ENCODE data around the gene PSG6.
"Not testable (repeated sequence)": the region's sequence is repeated elsewhere in the genome, so short reads cannot be mapped to it uniquely, and the experiment has no call there.

Gene PSG6

DNA sequence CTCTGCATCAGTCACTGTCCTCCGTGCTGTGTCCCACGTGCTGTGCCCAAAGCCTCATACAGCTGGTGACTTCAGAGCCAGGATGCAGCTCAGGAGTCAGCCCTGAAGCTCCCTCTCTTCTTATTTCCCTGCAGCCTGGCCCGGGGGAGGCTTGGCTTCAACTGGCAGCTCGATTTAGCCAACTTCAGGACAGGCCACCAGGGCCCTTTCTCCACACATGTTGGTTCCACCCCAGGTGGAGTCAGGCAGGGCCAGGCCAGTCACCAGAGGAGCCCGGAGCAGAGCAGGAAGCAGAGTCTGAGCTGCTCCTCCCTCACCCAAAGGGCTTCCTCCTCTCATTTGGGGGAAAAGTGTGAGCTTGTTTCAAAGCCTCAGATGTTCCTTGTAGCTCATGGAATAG is 11.5 kb downstream of the PSG6 start:
- not testable (repeated sequence) for DNase-seq (ENCODE audit: low read depth)

DNA sequence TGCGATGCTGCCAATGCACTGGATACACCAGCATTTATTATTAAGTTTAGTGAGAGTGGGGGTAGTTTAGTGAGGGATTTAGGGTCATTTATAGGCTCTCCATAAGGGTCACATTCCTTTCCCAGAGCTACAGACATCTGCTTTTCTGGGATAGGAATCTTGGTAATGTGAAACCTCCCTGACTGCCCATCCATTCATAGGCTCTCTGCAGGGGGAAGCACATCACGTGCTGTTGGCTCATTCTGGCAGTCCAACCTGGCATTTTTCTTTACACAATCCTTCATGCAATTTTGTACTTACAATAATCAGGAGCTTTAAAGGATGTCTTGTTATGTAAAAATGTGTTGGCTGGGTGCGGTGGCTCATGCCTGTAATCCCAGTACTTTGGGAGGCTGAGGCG is 17.1 kb downstream of the PSG6 start:
- DNase-seq (ENCODE audit: low read depth), result peak; percentile 60

DNA sequence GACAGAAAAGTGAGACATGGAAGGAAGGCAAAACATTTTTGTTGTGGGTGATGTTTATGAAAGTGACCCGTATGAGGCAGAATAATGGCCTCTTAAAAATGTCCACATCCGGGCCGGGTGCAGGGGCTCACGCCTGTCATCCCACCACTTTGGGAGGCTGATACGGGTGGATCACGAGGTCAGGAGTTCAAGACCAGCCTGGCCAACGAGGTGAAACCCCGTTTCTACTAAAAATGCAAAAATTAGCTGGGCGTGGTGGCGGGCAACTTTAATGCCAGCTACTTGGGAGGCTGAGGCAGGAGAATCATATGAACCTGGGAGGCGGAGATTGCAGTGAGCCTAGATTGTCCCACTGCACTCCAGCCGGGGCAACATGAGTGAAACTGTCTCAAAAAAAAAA is 18.0 kb downstream of the PSG6 start:
- DNase-seq (ENCODE audit: low read depth), result not testable (repeated sequence)

DNA sequence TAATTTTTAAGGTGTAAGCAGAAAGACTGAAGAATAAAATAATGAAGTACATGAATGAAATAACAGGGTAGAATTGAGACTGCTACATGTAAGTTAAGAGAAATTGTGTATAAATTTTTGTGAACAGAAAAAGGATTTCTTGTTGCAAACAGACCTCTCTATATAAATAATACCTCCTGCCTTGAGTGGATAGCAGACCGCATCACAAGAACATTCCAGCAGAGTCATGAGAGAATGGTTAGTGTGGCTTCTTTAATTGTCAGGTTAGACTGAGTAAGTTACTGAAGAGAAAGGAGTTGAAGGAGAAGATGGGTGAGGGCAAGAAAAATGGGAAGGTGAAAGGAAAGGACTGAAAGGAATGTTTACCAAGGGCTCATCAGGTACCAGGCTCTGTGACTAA is 18.6 kb downstream of the PSG6 start:
- DNase-seq (ENCODE audit: low read depth), result peak; percentile 52

DNA sequence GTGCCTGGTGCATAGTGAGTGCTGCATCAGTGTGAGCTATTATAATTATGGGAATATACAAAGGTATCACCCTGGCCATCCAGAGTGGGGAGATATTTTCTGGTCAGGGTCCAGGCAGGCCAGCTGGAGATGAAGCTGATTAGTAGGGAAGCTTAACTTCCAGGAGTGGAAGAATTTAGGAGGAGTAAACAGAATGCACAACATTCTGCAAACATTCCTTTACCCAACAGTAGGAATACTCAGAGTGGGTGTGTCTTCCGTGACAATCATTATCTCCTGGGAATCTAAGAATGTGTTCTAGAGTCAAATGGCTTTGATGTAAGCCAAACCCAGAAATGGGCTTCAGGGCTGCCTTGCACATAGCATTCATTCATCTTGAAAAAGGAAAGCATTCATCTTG is 19.0 kb downstream of the PSG6 start:
- peak; percentile 71 for DNase-seq (ENCODE audit: low read depth)

DNA sequence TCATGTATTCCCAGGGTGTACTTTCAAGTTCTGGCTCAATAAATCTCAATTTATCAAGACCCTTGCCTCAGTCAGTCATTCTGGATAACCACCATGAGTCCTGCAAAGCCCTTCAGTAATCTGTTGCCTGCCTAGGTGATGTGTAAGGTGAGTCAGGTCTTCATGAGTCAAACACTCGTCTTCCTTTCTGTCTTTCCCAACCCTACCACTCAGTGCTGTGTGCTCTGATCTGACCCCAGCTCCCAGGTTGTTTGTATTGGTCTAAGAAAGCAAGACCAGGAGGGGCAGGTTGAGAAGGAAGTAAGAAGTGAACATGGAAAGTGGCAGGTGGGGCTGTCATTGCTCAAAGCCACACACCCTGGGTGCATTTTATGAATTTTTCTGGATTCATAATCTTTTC is 20.0 kb downstream of the PSG6 start:
- not testable (repeated sequence) for DNase-seq (ENCODE audit: low read depth)

DNA sequence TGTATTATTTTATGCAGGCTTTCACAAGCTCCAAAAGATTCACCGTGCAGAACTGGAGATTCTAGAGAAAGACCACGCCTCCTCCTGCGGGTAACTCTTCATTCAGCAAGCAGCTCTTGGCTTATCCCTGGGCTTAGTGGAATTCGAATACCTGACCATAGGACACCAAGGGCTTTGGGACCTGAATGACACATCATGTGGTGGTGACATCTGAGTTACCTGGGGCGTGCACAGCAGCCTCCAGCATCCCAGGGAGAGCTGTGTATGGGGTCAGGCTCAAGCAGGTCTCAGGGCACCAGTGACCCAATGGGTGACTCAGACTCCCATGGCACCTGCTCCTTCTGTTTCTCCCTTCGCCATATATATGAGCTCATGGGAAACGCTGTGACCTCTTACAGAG is 27.2 kb downstream of the PSG6 start:
- not testable (repeated sequence) for DNase-seq (ENCODE audit: low read depth)

DNA sequence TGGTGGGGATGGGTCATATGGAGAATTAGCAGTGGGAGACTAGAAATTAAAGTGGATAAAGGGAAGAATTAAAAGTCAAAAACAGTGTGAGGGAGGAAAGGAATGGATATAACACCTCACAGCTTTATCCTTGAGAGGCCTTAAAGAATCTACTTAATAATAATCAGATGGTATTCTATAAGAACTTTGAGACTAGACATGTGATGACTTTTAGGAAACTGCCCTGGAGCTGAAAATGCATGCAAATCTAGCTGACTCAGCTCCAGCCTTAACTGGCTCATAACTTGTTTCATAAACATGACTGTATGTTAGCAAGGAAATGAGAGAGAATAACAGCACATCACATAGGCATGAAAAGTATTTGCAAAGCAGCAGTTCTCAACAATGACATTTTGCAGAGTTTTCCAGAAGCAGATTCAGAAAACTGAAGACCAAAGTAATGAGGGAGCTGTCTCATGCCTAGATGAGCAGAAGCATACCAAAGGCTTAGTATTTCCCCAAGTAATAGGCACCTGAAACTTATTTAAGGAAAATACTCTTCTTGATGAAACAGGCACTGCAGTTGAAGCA is 29.7 kb downstream of the PSG6 start:
- DNase-seq (ENCODE audit: low read depth), result peak; percentile 44

DNA sequence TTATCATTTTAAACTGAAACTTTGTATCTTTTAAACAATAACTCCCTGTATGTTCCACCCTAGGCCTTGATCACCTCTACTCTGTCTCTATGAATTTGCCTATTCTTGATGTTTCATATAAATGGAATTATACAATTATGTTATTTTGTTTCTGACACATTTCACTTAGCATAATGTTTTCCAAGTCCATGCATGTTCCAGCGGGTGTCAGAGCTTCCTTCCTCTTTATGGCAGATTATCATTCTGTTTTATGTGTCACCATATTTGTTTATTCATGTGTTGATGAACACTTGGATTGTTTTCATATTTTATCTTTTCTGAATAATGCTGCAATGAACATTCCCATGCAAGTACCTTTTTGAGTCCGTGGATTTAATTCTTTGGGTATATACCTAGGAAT is 35.0 kb downstream of the PSG6 start:
- DNase-seq (ENCODE audit: low read depth), result not testable (repeated sequence)

DNA sequence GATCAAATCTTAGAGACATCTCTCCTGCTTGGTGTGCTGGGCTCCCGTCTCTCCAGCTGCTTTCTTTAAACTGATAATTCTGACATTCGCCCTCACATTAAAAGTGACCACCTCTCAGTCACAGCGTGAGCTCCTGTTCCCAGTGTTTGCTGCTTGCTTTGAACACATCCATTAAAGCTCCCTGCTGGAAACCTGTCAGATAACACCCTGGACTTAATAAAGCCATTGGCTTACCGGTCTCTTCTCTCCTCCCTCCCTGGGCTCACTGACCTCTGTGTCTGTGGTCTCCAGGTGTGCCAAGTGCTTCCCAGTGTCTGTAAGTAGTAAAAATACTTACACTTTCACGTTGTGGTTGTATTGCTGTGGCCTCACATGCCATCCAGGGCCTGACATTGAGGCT is 35.7 kb downstream of the PSG6 start:
- not testable (repeated sequence) for DNase-seq (ENCODE audit: low read depth)

DNA sequence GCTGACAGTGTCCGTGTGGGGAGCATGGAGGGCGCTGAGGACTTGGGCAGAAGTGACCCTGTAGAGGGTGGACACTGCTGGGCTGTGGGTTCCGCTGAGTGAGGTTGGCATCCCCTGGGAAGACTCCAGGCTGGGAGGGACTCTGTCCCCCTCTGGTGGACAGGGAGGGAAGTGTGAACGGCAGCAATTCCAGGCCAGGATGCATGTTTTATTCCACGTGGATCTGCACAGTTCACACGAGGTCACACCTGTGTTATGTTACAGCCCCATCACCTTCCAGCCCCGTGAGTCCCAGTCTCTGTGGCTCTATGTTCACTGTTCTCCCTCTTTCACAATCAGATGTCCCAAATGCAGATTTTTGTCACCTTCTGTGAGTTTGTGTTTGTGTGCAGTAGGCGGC is 36.4 kb downstream of the PSG6 start:
- peak; percentile 39 for DNase-seq (ENCODE audit: low read depth)

DNA sequence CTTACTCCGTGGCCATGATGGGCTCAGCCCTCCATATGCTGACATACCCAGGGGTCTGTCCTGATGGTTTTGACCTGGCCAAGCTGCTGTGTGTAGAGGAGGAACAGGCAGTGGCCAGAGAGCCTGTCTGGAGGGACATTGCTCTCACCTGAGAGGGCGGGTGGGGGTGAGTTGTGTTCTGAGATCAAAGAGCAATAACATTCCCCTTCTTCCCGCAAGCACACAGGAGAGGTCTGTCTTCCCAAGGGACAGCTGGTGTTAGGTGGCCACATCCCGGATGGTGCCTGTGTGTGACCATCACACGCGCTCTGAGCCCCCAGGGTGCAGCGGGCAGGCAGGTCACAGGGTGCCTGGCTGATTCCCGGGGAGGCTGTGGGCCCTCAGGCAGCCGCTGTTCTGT is 37.1 kb downstream of the PSG6 start:
- not testable (repeated sequence) for DNase-seq (ENCODE audit: low read depth)

DNA sequence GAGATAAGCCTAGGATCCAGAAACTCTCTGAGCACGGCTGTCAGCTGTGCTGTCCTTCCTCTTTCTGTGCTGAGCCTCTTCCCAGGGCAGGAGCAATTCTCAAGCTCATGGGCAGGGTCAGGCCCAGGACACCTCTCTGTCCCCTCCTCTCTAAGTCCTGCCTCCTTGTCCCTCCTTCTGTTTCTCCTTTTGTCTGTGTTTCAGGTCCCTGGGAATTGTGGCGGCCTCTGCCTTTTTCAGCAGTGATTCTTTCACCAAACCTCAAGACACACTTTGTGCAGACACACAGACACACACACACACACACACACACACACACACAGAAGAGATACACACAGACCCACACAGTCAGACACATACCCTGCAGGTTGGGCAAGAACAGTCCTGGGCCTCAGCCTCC is 38.1 kb downstream of the PSG6 start, which contains the start of gene PSG1:
TSS of gene PSG1 (minus strand) at position 101 of the 400 bp plus-strand sequence. CDS start 132 bp downstream, outside the sequence.
- no peak for DNase-seq (ENCODE audit: low read depth)

DNA sequence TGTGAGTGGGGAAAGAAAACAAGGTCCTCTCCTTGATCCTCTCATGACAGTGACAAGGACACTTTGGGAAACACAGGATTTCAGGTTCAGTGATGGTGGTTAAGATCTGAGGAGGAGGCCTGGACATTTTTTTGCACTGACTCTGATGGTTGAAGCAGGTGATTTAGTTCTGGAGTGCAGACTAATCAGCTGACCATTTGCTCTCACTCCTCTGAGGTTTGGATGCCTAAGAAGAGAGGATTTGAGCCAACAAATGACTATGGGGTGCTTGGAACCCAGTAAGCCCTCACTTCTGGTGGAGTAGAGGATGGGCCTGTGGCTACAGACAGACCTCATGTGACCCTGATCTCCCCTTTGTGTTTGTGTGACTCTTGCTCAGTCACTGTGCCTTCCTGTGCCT is 41.1 kb downstream of the PSG6 start:
- DNase-seq (ENCODE audit: low read depth), result peak; percentile 61

DNA sequence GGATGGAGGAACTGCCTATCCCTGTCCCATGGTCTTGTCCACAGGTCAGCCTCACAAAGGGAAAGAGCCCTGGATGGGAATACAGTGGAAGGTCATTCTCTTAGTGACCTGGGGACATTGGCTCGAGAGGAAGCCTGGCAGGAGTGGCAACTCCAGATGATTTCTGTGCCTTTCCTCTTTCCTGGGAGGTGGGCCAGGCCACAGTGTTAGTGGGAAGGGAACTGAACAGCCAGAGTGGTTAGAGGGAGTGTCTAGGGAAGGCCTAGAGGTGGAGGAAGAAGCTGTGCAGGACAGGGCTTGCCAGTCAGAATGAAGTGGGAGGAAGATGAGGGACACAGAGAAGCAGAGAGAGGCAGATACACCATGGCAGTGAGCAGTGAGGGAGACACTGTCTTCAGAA is 41.8 kb downstream of the PSG6 start:
- DNase-seq (ENCODE audit: low read depth), result peak; percentile 74

DNA sequence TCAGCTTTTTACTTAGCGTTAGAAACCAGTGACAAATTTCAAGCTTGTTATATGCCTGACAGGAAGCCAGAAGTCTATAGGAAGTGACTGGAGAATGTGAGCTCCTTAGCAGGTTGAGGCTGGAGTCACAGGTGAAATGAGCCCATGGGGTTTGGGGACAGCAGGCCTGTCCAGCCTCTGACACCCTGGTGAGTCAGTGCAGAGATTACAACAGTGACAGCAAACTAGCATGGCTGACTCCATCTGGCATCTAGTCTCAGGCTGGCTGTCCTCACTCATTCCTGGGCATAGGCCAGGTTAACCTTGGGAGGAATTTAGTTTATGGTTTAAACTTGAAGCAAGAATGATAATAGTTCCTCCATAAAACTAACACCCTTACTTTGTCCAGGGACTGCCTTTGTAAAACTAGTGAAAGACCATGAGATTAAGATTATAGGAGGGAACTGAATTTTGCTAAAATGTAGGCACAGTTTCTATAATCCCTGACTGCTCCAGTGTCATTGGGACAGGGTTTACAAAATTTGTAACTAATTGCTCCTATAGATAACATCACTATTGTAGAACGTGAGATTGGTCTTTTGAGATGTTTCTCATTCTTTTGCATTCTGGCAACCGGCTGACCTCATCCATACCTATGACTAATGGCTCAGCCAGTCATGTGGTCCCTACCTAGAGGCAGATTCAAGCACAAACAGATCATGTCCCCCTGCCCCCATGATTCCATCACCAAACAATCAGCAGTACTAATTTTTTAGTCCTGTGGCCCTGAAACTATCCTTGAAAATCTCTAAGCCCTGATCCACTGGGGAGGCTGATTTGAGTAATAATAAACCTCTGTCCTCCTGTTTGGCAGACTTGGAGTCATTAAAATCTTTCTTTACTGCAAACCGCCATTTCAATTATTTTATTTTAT is 42.5 kb downstream of the PSG6 start:
- DNase-seq (ENCODE audit: low read depth), result peak; percentile 93

DNA sequence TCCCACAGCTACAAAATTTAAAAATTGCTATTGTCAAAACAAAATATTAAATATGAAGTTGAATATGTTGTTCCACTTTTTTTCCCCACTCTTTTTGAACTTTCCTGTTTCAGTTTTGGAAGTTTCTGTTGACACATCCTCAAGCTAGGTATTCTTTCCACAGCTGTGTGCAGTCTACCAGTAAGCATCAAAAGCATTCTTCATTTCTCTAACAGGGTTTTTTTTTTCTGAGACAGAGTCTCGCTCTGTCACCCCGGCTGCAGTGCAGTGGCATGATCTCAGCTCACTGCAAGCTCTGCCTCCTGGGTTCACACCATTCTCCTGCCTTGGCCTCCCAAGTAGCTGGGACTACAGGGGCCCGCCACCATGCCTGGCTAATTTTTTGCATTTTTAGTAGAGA is 43.6 kb downstream of the PSG6 start:
- not testable (repeated sequence) for DNase-seq (ENCODE audit: low read depth)

DNA sequence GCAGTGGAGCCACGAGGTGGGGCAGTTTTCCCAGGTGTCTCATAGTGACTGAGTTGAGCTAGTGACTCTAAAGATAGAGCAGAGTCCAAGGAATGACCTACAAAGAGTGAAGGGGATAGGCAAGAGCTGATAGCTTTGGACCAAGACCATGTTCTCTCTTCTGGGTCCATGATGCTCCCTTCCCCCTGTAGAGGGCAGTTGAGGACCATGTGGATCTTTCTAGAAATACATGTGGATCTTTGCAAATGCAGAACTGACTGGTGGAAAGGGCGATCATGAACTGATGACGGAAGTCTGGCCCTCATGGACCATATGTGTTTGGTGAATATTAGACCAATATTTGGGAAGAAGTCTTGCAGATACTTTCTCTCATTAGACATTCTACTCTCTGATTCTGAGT is 45.1 kb downstream of the PSG6 start:
- peak; percentile 11 for DNase-seq (ENCODE audit: low read depth)

DNA sequence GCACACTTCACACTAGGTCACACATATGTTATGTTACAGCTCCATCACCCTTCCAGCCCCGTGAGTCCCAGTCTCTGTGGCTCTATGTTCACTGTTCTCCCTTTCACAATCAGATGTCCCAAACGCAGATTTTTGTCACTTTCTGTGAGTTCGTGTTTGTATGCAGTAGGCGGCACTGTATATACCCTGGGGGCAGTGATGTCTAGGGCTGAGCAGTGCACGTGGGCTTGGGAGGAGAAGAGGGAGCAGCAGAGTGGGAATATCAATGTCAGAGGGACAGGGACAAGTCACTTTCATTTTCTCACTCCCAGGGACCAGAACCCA is 60.2 kb downstream of the PSG6 start:
- DNase-seq (ENCODE audit: low read depth), result no peak

DNA sequence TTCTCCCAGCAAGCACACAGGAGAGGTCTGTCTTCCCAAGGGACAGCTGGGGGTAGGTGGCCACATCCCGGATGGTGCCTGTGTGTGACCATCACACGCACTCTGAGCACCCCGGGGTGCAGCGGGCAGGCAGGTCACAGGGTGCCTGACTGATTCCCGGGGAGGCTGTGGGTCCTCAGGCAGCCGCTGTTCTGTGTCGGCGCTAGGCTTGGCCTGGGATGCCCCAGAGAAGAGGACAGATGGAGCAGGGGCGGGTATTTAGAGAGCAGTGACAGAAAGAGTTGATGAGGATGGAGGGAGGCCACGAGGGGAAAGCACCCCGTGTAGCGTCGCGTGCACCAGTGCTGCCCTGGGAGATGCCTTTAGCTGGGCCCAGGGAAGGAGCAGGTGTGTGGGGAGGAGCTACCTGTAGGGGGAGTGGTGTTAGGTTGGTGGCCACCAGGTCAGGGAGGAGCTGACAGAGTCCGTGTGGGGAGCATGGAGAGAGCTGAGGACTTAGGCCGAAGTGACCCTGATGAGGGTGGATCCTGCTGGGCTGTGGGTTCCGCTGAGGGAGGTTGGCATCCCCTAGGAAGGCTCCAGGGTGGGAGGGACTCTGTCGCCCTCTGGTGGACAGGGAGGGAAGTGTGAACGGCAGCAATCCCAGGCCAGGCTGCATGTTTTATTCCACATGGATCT is 60.7 kb downstream of the PSG6 start:
- DNase-seq (ENCODE audit: low read depth), result peak; percentile 25

DNA sequence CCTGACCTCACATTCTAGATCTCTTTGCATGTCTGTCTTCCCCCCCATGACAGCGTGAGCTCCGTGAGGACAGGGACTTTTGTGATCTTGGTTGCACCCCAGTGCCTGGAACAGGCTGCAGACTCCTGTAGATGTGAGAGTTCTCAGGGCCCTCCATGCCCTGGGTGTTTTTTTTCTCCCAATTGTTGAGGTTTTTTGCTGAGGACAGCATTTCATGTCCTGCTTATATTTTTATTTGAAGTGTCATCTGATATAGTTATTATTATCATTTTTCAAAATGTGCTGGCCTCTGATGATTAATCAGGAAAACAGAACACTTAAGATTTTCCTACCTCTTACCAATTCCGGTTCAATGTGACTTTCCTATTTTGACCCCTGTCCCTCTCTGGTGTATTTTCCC is 62.9 kb downstream of the PSG6 start:
- DNase-seq (ENCODE audit: low read depth), result not testable (repeated sequence)

DNA sequence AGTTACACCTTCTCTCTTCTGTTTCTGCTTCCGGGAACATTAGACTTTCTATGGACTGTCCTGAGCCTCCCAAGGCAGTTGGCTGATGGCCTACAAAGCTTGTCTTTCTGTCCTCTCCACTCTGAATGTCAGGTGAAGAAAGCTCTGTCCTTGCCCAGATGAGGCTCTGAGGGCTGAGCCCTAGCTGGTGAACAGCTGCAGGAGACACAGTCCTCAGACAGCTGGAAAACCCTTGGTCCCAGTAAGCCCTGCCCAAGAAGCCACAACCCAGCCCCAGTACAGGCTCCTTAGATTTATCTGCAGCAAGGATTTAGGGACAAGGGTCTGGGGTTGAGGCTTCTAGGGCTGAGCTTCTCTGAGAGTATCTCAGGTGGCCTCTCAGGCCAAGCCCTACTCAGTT is 64.5 kb downstream of the PSG6 start:
- not testable (repeated sequence) for DNase-seq (ENCODE audit: low read depth)

DNA sequence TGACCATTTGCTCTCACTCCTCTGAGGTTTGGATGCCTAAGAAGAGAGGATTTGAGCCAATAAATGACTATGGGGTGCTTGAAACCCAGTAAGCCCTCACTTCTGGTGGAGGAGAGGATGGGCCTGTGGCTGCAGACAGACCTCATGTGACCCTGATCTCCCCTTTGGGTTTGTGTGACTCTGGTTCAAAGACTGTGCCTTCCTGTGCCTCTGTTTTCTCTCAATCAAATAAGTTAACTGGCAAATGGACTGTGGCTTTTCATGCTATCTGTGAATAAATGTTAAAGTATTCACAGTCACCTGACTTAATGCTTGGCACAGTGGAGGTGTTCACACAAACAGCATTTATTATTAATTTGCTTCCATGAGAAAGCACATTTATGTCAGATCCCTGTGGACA is 64.9 kb downstream of the PSG6 start:
- DNase-seq (ENCODE audit: low read depth), result peak; percentile 44
